Forelimb muscle (tissue), 1 donor: ENCODE measurements around the gene MTUS2. TPM values are rescaled to one million over a fixed set of nuclear protein-coding genes. Genes with fewer than 3 reads are reported as not detected.

ENCODE experiments used
- DNase-seq: peaks from one replicate; pipeline ENCODE4 v3.0.0-alpha.2; 2013; ENCODE audit warnings: low read depth
- polyA plus RNA-seq: library from polyadenylated mRNA; unstranded; fragments of 120-200 nt; gene quantifications from one replicate; pipeline ENCODE4 v1.2.1, GENCODE V29; 2013; ENCODE audit not compliant: insufficient read length

The MTUS2 gene
- polyA plus RNA-seq, 1 donor, result 22.7 TPM

DNA sequence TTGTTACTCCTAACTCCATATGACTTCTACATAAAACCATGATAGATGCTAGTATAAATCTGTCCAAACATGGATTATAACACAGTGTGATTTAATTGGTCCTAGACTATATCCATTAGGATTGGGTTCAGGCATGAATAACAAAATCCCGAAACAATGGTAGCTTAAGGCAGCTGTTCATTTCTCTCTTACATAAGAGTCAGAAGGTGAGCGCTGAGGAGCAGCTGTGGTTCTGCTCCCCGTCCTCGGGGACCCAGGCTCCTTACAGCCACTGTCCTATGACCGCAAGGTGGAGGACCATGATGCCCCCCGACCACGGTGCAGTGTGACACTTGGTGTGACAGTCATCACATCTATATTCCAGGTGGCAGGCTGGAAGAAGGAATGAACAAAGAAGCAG, 629.6 kb downstream of the MTUS2 start:
- no peak for DNase-seq

- DNase-seq, result no peak
Observed at GRCh38 chr13:29451976-29452375, 631.8 kb downstream of the MTUS2 start.

GRCh38 chr13:29452773-29453616, 632.9 kb downstream of the MTUS2 start:
- DNase-seq, result no peak

DNA sequence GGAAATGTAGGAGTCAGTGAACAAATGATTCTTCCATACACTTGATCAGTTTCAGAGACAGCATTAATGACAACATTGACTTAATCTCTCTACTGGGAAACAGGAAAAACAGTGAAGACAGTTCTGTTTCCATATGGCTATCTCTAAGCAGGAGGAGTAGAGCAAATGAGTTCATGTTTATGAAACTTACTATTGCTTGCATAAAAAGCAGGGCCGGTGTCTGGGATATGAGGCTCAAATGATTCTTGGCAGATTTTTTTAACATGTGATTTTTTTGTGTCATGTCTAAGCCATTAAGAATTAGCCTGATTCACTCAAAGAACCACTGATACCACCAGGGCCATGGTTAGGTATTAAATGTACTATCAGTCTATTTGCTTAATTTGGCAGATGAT, 633.5 kb downstream of the MTUS2 start:
- DNase-seq, result no peak

- no peak for DNase-seq
Observed at GRCh38 chr13:29454931-29455481, 634.9 kb downstream of the MTUS2 start.

DNA sequence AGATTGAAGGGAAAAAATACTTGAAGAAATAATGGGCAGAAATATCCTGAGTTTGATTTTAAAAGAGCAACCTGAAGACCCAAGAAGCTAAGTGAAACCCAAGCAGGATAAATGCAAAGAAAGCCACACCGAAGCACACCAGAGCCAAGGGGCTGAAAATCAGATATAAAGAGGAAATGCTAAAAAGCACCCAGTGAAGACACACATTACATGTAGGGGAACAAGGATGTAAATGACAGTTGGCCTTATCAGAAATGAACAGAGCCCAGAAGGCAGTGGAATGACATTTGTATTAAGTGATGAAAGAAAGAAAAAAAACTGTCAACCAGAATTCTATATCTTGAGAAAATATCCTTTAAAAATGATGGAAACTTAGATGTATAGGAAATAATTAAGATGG, 636.3 kb downstream of the MTUS2 start:
- DNase-seq, result no peak

GRCh38 chr13:29457299-29457698, 637.2 kb downstream of the MTUS2 start:
- no peak for DNase-seq

DNA sequence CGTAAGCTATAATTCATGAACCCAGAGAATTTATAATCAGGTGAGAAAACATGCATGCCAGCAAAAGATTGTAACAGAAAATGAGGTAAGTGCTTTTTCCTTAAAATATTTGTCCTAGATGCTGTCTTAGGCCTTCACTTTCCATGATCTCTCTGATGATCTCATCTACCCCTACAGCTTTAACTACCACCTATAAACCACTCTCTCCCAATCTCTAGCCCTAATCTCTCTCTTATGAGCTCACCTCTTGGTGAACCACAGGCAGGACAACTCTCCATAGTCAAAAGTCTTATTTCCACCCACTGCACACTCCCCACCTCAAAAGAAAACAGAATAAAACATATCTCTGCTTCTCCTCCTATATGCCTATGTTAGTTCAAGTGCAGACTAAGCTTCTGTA, 638.3 kb downstream of the MTUS2 start:
- no peak for DNase-seq

DNA sequence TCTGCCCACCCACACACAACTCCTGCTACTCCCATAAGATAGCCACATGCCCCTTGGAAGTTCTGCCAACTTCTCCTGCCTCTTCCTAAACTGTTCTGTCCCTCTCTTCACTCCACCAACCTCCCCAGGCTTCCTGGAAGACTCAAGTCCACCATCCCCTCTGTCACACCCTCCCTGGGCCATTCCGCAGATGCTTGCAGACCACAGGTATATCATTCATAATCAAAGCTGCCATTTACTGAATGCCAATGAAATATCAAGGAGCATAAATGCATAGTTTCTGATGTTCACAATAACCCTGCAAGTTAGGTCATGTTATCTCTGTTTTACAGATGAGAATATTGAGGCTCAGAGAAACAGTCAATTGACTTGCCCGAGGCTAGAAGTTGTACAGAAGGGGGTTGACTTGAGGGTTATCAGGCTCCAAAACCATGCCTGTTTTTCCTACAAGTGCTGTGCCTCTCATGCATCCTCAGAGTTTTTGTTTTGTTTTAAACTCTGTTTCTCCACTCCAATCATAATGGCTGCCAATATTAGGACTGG, 639.7 kb downstream of the MTUS2 start:
- no peak for DNase-seq

GRCh38 chr13:29464105-29464679, 644.1 kb downstream of the MTUS2 start:
- no peak for DNase-seq

- DNase-seq, result no peak
Observed at GRCh38 chr13:29465741-29466293, 645.7 kb downstream of the MTUS2 start.

DNA sequence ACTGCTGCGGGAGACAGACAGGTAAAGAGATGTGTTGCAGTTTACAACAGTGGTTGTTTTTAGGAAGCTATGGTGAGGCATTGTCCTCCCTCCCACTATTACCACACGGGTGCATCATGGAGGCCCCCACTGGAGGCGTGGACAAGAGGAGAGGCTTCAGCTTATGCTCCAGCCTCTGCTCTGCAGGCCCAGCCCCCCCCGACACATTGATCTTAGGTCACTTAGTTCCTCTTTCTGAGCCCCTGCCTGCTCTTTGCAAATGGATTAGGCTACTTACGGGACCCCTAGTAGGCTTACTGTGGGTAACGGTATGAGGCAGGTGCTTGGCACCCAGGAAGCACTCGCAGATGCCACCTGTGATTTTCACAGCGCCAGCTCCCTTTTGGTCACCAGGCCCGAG, 651.4 kb downstream of the MTUS2 start:
- DNase-seq, result no peak

- no peak for DNase-seq
Observed at GRCh38 chr13:29472332-29472961, 652.3 kb downstream of the MTUS2 start.

DNA sequence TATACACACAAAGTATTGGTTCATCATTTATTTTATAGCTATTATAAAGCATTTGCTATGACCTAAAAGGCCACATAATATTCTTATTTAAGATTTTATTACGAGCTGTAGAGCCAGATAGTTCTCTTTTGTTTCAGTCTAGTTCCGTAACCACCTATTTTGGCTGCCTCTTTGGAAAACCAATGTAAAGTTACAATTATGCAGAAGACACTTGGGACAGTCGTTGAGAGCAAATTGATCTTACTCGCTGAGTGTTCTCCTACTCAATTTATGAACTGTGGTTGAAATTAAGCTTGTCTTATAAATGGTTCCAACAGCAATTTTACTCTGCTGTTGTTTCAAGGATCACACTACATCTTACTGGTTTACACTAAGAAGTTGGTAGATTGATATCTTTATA, 653.0 kb downstream of the MTUS2 start:
- DNase-seq, result no peak

GRCh38 chr13:29474991-29475390, 654.9 kb downstream of the MTUS2 start:
- DNase-seq, result no peak

DNA sequence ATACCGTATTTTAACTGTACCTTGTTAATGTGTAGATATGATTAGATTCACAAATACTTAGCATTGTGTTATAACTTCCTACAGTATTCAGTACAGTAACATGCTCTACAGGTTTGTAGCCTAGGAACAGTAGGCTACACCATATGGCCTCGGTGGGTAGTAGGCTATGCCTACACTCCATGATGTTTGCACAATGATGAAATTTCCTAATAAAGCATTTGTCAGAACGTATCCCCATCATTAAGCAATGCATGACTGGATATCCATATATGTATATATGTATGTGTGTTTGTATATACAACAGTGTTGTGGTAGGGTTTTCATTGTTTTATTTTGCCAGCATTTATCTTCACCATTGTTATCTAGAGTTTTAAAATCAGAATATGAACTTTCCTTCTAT, 655.9 kb downstream of the MTUS2 start:
- no peak for DNase-seq

DNA sequence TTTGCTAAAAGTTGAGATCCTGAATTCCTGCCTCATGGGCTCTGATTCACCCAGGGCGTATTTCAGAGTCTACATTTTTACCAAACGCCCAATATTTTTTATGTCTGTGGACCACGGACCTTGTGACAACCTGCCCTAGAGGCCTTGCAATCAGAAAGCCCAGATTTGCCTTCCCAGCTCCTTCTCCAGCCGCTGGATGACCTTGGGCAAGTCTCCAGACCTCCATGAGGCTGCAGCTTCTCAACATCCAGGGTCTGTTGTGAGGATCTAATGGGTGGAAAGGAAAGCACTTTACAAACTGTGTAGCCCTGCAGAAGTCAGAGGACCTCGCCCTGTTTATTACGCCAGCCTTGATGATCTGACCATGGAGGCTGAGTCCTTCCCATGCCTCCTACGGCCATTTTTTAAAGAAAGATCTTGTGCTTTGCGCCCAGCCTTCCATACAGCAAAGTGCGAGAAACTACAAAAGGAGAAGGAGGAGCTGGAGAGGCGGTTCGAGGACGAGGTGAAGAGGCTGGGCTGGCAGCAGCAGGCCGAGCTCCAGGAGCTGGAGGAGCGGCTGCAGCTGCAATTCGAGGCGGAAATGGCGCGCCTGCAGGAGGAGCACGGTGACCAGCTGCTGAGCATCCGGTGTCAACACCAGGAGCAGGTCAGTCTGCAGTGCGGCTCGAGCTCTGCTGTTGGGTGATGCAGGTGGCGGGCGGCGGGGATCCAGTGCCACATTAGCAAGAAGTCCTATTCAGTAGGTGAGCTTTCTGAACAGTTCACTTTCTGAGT, 659.8 kb downstream of the MTUS2 start:
- no peak for DNase-seq

- DNase-seq, result no peak
Observed at GRCh38 chr13:29480893-29481525, 660.9 kb downstream of the MTUS2 start.

- DNase-seq, result no peak
Observed at GRCh38 chr13:29481603-29482002, 661.5 kb downstream of the MTUS2 start.

- DNase-seq, result no peak
Observed at GRCh38 chr13:29482504-29482903, 662.4 kb downstream of the MTUS2 start.

DNA sequence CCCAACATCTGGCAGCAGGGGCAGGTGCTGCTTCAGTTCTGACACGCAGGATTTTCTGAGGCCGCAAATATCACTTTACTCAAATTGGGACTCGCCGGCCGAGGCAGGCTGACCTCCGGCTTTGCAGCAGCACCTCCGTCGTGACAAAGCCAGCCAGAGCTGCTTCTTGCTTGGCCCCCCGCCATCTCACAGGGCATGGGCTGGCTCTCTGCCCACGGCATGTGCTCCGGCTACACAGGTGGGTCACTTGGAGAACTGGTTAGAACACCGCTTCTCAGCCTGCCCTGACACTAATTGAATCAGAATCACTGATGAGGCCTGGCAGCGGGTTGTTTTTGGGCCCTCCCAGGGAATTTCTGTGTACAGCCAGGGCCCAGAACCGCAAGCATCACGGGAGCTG, 663.1 kb downstream of the MTUS2 start:
- no peak for DNase-seq
